ENCODE data around the gene GPLD1.

GPLD1 gene

GRCh38 chr6:24429146-24429545 is 60.2 kb downstream of the GPLD1 start:
- H3K27me3 ChIP-seq: no peaks in the 10 kb centered on the region
- TF ChIP-seq CTCF (IDR thresholded peaks at IDR 0.05): no peak

GRCh38 chr6:24428615-24429014 is 60.8 kb downstream of the GPLD1 start:
- H3K4me3 ChIP-seq (ENCODE audit: low read depth in 1 of 2, low read length in 1 of 2): no peak overlapping the region
- peaks cover 17% of the 10 kb centered on the region for H3K36me3 ChIP-seq
- H3K4me1 ChIP-seq (ENCODE audit: control insufficient read depth in 1 of 2, insufficient read depth in 1 of 2, low read depth in 1 of 2, low read length in 1 of 2): peaks cover 9 to 10% of the 10 kb centered on the region in 2 experiments
- no peaks in the 10 kb centered on the region for H3K9me3 ChIP-seq
- TF ChIP-seq CTCF (IDR thresholded peaks at IDR 0.05): no peak
- H3K27me3 ChIP-seq: no peaks in the 10 kb centered on the region
- H3K27ac ChIP-seq: no peak overlapping the region

More at GRCh38 chr6:24429146-24429545, 60.2 kb downstream of the GPLD1 start:
- Histone ChIP-seq H3K36me3 (peaks cover 11% of the 10 kb centered on the region), H3K9me3 (no peaks in the 10 kb centered on the region), H3K27ac (no peak overlapping the region), H3K4me1 (ENCODE audit: control insufficient read depth in 1 of 2, insufficient read depth in 1 of 2, low read depth in 1 of 2, low read length in 1 of 2) (peaks cover 9 to 10% of the 10 kb centered on the region in 2 experiments), H3K4me3 (ENCODE audit: low read depth in 1 of 2, low read length in 1 of 2) (no peak overlapping the region)

GRCh38 chr6:24426729-24427446 is 62.5 kb downstream of the GPLD1 start:
- H3K4me3 ChIP-seq (ENCODE audit: low read depth in 1 of 2, low read length in 1 of 2): no peak overlapping the region
- no peaks in the 10 kb centered on the region for H3K27me3 ChIP-seq
- TF ChIP-seq CTCF (IDR thresholded peaks at IDR 0.05): no peak
- no peaks in the 10 kb centered on the region for H3K9me3 ChIP-seq
- H3K36me3 ChIP-seq: peaks cover 34% of the 10 kb centered on the region
- H3K4me1 ChIP-seq (ENCODE audit: control insufficient read depth in 1 of 2, insufficient read depth in 1 of 2, low read depth in 1 of 2, low read length in 1 of 2): peaks cover 9 to 10% of the 10 kb centered on the region in 2 experiments
- no peak overlapping the region for H3K27ac ChIP-seq

GRCh38 chr6:24425091-24425490 is 64.3 kb downstream of the GPLD1 start:
- Histone ChIP-seq H3K27me3 (no peaks in the 10 kb centered on the region), H3K9me3 (no peaks in the 10 kb centered on the region), H3K4me3 (ENCODE audit: low read depth in 1 of 2, low read length in 1 of 2) (no peak overlapping the region), H3K36me3 (peaks cover 48% of the 10 kb centered on the region), H3K27ac (no peak overlapping the region), H3K4me1 (ENCODE audit: control insufficient read depth in 1 of 2, insufficient read depth in 1 of 2, low read depth in 1 of 2, low read length in 1 of 2) (peaks cover 9 to 10% of the 10 kb centered on the region in 2 experiments)
- no peak for TF ChIP-seq CTCF (IDR thresholded peaks at IDR 0.05)

GRCh38 chr6:24419526-24419925 is 69.9 kb downstream of the GPLD1 start:
- Histone ChIP-seq H3K27ac (no peak overlapping the region), H3K4me3 (ENCODE audit: low read depth in 1 of 2, low read length in 1 of 2) (no peak overlapping the region), H3K27me3 (no peaks in the 10 kb centered on the region), H3K9me3 (no peaks in the 10 kb centered on the region), H3K36me3 (peaks cover 96% of the 10 kb centered on the region), H3K4me1 (ENCODE audit: control insufficient read depth in 1 of 2, insufficient read depth in 1 of 2, low read depth in 1 of 2, low read length in 1 of 2) (no peaks in the 10 kb centered on the region)
- no peak for TF ChIP-seq CTCF (IDR thresholded peaks at IDR 0.05)
